D341Med (cell line): ENCODE results near the gene GLG1.
"Not testable (repeated sequence)": the region's sequence is repeated elsewhere in the genome, so short reads cannot be mapped to it uniquely, and the experiment has no call there.

ENCODE experiments used
- DNase-seq: peaks from one replicate; pipeline ENCODE4 v3.0.0; 2012; ENCODE audit warnings: low spot score

The GLG1 gene

DNA sequence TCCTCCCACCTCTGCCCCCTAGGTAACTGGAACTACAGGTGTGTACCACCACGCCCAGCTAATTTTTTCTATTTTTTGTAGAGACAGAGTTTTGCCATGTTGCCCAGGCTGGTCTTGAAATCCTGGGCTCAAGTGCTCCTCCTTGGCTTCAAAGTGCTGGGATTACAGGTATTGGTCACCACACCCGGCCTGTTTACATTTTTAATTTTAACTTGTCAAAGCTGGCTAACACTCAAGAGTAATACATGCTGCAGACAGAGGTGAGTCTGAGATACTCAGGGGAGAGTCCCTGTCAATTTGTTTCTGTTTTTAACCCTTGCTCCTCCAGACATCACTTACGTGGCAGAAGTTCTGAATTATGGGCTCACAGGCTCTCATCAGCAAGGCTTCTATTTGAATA lies 134.9 kb downstream of the GLG1 start:
- DNase-seq, result no peak

DNA sequence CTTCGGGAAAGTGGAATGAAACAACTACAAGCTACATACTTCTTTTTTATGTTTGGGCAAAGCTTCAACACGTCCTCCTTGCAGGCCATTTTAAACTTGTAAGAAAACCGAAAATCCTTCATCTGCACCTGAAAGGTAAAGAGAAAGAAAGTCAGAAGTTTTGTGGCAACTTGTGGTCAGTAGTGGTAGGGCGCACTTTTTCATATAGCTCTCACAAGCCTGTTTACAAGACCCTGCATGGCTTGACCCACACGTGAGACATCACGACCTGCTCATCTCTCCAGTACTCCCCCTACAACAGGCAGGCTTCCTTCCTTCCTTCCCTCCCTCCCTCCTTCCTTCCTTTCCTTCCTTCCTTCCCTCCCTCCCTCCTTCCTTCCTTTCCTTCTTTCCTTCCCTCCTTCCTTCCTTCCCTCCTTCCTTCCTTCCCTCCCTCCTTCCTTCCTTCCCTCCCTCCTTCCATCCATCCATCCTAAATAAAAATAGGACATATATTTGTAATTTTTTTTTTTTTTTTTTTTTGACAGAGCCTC lies 136.9 kb downstream of the GLG1 start:
- no peak for DNase-seq

DNA sequence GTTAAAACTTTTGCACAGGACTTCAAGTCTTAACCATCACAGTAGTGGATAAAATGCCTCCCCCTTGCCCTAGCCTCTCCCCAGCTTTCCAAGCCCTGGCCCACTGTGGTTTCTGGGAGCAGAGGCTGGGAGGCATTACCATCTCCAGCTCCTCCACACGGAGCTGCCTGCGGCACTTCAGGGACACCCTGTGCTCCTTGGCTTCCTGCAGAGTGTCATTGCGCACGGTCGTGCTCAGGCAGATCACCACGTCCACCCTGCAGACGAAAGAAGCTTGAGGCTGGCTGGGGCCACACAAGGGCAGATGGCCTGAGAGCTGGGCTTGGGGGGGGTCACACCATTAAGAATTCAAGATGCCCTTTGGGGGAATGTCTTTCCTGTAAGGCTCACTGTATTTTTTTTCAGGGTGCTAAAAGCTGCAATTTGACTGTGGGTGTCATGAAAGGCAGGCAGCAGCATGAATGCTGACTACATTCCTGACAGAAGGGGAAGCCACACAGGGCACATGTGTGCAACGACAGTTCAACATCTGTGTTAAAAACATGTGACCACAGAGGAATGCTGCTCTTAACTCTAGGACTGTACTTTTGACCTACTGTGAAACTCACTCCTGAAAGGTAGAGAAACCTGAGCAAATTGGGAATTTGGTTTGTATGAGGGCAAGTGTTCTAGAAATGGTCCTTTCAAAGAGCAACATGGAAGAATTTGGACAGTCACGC lies 137.9 kb downstream of the GLG1 start:
- no peak for DNase-seq

DNA sequence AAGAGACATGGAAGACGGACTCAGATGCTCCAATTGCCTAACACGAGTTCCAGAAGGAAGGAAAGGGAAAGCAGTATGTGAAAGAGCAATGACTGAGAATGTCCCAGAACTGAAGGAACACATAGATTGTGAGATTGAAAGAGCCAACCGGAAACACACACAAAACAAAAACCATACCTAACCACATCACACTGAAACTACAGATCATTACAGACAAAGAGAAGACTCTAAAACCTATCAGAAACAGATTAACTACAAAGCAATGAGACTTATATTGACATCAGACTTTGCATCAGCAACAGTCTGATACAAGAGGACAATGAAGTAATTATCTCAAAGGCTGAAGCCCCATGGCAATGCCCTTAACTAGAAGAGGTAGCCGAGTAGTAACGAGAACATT lies 140.0 kb downstream of the GLG1 start:
- DNase-seq, result no peak

DNA sequence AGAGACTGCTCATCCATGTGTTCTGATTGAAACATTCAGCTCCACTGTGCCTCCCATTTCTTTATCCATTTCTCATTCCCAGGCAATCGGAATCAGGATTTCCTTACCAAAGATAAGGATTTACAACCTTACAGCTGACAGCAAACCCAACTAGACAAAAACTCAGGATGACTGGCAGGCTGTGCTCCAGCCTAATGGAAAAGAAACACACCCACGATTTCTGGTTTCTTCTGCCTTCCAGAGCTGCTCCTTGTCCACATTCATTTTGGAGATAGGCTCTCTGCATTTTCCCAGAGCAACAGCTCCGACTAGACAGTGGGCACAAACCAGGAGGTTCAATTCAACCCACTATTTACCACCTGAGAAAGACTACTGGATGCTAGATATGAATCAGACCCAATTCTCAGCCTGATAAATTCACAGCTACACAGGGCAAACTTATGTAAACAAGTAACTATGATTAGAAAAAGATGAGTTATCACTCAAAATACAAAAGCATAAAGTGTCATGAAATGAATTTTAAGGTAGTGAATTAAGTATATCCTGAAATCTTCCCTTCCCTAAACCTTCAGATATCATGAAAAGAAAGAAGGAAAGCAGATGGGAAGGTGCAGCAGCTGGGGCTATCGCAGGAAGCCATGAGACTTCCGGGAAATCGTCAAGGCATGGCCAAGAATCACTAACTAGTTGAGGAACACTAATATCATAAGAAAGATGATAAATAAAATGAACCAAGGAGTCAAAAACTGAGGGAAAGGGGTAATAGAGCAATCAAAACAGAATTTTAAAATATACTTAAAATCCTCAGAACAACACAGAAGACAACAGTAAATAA lies 140.8 kb downstream of the GLG1 start:
- DNase-seq, result no peak

DNA sequence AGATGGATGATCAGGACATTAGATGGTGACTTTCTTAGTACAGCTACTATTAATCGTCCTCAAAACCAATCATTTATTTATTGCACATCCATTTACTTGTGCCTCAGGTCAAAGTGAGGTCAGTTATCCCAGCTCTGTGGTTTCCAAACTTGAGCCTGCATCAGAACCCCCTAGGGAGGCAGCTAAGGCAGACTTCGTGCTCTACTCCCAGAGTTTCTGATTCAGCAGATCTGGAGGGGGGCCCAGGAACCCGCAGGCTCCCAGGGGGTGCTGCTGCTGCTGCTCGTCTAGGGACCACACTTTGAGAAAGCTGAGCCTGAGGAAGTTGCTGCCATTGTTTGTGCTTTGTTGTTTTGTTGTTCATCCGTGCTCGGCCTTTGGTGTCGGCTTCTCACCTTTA lies 141.6 kb downstream of the GLG1 start:
- no peak for DNase-seq

DNA sequence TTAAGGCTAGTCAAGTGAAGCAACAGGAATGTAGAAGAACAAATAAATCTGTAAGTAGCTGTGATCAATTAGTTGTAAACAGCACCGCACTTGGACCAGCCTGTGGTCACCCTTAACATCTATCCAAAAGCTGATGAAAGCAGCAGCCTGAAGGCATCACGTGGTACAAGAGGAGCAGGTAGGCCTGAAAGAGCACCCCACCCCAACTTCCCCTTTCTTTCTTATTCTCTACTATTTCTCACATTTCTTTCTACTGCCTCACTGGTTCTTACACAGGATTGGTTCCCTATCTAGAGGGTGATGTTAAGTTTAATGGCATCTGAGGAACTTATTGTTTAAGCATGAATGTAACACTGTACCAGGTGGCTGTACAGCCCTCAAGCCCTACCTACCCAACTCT lies 143.0 kb downstream of the GLG1 start:
- DNase-seq, result no peak

DNA sequence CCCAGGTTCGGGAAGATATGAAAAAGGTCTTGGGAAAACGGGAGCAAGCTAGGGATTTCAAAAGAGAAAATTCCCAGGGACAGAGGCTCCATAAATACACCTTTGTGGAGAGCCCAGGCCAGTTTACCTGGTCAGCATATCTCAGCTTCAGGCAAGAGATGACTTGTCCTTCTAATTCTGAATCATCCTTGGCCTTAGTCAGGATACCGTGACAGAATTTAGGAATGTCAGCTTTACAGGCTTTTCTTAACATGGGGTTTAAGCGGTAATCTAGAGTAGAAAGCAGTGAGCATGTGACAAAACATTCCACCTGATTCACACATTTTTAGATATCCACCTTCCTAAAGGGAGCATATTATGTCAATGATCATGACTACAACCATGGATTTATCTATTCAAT lies 144.6 kb downstream of the GLG1 start:
- DNase-seq, result no peak

DNA sequence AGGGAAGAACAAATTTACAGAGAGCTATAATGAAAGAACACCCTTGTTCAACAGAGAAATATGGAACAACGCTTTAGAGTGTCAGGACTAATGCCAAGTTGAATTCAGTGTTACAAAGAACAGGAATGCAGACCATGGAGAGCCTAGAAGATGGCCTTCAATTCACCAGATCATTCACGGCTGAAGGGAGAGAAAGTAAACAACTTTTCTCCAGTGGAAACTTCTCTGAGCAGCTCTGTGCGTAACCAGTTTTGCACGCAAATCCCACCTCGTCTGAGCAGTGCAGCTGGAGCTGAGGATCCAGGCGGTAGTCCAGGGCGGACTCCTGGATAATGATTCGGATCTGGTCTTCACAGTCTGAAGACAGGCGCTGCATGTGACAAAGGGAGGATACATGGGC lies 145.1 kb downstream of the GLG1 start:
- no peak for DNase-seq

DNA sequence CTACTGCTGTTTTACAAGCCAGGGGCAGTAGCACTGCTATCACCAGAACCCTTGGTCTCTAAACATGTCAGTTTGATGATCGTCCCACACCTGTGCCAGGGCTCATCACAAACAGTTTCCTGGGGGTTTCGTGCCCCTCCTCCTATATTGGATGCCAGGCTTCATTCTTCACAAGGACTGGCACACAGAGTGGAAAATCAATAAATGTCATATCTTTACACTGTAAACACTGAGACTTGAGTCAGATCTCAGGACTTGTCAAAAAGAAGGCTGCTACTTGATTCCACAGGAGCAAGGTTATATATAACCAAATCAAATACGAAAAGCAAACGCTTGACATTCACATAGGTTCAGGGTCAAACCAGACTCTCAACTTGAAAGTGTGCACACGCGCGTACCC lies 146.4 kb downstream of the GLG1 start:
- no peak for DNase-seq

DNA sequence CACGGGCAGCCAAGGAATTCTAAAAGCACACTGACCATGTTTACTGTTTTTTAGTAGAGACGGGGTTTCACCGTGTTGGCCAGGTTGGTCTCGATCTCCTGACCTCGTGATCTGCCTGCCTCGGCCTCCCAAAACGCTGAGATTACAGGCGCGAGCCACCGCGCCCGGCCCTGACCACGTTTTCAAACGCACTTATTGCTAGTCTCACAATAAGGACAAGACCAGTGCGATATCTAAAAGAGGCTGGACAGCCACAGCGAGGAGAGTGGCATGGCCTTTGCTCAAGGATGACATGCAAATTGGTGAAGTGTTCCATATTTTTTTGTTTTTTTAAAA lies 150.7 kb downstream of the GLG1 start:
- no peak for DNase-seq

DNA sequence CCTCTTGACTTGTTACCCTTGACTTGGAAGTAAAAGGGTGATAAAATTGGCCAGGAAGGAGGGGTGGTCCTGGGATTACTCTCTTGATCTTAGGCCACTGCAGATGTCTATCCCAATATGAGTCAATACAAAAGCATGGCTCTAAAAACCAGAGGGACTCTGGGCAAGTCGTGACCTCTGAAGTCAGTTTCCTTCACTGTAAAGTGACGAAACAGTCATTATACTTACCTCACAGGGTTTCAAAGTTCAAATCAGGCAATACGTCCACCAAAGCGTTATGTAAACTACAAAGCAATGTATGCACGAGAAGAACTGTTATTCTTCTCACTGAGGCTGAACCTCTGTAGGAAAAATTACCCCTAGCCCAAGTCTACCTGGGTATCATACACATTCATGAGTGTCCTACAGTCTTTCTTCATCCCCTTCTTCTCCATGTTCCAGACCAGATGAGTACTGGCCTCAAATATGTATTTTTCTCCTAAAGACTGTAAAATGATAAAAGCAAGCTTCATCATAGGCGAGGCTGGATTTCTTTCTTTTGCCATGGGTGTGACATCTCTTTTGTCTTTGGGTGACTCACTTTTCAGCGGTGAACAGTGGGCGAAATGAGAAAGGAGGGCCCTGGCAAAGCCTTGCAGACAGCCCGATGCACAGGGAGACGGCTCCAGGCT lies 151.2 kb downstream of the GLG1 start:
- no peak for DNase-seq

DNA sequence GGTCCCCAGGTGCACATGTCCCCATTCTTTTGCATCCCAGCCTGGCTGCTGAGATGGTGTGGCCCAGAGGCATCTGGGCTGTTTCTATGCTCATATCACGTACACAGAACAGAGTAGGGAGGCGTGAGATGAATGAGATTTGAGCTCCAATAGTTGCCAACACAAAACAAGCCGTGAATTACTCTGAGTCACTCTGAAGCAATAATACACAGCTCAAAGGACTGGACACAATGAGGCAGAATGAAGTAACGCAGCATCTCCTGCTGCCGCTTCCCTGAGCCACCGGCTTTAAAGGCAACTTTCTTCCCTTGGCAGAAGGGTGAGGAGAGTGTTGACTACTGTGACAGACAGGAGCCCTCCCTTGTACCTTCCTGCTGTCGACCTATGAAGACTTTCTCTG lies 151.7 kb downstream of the GLG1 start:
- DNase-seq, result no peak

DNA sequence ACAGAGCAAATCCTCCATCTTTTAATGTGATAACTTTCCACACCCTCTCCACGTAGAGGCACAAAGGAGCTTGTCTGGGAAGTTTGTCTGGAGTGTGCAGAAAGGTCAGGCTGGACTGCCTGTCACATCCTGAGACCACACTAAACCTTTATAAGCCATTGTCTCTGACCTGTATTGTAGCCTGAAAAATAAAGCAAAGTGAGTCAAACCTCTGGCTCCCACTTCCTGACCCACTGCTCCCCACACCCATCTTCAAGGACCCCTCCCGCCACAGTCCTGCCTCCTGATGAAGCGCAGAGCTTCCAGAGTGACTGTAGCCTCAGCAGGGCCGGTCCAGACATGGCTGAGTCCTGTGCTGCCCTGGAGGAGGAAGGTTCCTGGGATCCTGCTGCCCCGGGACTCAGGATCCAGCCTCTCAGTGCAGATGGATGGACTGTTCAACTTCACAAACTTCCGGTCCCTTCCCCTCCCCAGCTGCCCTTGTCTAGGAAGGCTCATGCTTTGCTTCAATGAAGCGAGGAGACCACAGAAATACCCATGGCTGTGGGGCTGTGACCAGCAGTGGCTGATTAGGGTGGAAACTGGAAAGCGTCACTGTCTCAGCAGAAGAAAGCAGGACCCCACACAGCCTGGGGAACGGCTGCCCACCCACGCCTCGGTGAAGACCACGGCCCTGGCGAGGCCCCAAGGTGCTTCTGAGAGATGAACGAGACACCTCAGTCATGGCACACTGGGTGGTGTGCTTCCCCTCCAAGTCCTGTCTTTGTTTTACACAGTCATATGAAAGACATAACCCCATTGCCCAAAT lies 154.8 kb downstream of the GLG1 start:
- no peak for DNase-seq

DNA sequence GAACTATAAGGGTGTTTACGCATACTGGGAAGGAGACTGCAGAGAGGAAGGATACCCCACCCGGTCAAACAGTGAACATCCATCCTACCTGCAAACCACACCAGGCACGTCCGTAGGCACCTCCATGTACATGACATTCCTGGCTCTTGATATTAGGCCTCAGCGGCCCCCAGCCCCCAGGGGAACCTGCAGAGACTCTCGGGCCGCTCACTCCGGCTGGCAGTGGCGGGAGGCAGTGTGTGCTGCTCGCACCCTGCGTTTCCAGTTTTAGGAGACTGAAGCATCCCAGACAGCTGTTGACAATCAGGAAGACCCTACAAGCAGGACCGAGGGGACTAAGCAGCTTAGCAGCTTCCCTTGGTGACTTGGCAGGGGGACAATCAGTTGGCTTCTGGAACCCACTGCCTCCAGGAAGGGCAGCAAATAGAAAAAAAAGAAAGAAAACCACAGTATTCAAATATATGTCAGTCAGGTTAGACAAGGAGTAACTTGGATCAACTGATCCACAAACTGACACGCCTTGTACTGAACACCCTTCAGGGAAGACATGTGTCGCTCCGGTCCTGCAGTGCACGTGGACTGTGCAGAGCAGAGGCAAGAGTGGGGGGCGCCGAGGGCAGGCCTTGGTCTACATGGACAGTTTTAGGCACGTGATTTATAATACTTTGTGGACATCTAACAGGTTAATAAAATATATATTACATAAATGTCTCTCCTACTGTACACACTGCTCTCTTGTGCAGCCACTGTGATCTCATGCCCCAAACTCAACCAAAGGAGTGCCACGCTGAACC lies 155.8 kb downstream of the GLG1 start:
- DNase-seq, result no peak

DNA sequence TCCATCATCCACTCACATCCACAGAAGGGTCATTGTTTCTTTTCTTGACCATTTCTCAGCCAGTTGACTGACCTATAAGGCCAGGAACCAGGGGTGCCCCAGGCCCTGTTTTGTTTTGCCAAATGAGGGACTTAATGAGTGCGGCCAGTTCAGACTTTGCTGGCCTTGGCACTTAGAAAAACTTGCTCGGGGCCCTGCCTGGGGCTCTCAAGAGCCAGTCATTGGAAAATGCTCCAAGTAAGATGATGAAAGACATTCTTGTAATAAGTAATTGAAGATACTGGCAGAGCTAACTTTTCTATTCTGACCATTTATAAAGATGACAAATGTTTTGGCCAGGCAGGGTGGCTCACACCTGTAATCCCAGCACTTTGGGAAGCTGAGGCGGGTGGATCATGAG lies 156.7 kb downstream of the GLG1 start:
- no peak for DNase-seq

DNA sequence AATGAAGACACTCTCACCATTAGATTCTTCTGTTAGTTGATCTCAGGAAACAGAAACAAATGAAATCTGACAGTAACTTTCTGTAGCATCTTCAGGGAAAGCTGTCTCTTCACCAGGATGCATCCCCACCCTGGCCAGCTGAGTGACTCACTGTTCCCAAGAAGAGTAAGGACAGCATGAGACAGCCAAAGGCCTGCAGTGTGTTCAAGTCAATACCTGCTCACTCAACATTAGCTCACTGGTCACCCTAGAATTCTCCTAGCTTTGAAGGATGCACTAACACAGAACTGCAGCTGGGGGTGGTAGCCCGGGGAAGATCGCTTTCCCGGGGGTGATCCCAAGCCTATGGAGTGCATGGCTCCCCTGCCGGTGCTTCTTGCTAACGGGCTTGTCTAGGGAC lies 157.4 kb downstream of the GLG1 start:
- DNase-seq, result no peak

DNA sequence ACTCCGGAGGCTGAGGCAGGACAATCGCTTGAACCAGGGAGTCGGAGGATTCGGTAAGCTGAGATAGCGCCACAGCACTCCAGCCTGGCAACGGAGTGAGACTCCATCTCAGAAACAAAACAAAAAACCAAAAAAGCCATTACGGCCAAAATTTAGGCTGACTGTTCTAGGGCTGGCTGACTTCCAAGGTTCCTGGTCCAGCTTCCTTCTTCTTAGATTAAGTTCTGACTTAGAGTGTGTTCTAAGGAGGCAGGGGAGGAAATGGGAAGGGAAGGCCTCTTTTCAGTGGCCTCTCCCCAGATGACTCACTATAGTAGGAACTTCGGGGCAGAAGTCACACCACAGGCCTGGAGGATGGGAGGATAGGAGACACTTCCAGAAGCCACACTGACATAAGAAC lies 157.9 kb downstream of the GLG1 start:
- no peak for DNase-seq

DNA sequence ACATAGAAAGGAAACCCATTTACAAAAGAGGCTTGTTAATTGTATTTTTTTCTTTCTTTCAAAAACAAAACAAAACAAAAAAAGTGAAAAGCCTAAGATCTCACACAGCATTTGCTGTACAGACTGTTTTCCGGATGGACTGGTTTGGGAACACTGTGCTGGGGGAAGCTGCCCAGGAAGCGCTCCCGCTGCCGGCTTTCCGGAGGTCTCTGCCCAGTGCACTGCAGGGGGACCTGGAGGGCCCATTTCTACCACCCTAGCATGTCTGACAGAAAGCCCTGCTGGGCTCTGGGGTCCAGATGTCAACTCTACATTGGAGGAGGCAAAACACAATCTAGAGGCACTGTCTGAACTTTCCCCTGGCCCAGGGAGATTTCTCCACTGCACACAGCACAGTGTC lies 159.3 kb downstream of the GLG1 start:
- no peak for DNase-seq

DNA sequence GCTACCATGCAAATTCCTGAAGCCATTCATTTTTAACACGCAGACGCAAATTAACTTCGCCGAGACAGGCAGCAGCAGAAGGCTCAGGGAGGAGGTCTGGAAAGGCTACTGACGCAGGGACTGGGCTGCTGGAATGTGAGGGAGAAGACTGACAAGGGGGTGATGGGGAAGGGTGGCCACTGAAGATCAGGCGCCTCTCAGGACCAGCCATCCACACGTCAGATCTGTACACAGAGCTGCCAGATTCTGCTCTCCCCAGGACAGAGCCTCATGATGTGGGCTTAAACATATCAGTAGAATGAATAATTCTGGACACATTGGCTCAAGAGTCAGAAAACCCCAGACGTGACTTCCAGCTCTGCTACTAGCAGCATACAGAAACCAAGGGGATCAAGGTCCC lies 160.0 kb downstream of the GLG1 start:
- DNase-seq, result no peak

DNA sequence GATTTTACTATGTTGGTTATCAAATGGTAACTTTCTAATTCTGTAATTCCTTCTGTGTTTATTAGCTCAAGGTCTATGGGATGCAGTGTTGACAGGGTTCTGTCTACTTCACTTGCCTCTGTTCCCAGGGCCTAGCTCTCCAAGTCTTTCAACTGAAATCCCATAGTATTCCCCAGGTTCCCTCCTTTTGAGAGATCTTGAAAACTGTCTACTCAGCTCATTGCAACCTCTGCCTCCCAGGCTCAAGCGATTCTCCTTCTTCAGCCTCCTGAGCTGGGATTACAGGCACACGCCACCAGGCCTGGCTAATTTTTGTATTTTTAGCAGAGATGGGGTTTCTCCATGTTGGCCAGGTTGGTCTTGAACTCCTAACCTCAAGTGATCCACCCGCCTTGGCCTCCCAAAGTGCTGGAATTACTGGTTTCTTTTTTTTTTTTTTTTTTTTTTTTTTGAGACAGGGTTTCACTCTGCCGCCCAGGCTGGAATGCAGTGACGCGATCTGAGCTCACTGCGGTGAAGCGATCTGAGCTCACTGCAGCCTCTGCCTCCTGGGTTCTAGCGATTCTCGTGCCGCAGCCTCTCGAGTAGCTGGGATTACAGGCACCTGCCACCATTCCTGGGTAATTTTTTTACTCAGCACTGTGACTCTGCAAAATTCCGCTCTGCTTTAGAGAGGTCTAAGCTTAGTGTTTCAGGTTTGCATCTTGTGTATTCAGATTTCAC lies 163.1 kb downstream of the GLG1 start:
- DNase-seq, result not testable (repeated sequence)
